GM23248 (cell line): Measurements from ENCODE around the gene RIT2.

Source experiments
- EZH2 ChIP-seq: fragments of 200-600 bp; sonication (generic); IDR thresholded peaks from 2 replicates; pipeline ENCODE4 v1.6.1; 2018; ENCODE audit warnings: antibody characterized with exemption, mild to moderate bottlenecking; ENCODE audit not compliant: insufficient read depth, poor library complexity, severe bottlenecking
- EZH2phosphoT487 ChIP-seq: fragments of 200-600 bp; sonication (generic); IDR thresholded peaks from 2 replicates; pipeline ENCODE4 v1.6.1; 2018; ENCODE audit warnings: antibody characterized with exemption, moderate library complexity, mild to moderate bottlenecking, low read depth; ENCODE audit not compliant: insufficient read depth

GRCh38 chr18:42891705-42892104 is 223.8 kb downstream of the RIT2 start:
- TF ChIP-seq EZH2 (no peak), EZH2phosphoT487 (no peak)
